ENCODE results near the gene CYFIP2.

DNA sequence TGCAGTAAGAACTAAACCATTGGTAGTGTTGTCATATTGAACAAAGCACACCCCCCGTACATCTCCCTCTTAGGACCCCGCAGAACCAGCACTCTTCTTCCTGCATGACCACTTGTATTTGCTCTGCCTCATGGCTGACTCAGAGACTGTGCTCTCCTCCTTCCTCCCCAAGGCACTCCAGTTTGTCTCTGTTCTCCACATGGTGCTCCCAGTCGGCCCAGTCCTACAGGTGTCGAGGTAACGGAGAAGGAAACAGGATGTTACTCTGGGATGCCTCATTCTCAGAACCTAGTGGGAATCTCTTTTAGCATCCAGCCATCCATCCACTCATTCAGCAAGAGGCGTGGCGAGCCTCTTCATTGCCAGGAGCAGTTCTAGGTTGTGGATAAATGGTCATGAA is 97.1 kb downstream of the CYFIP2 start:
- TF ChIP-seq, protein P1, sequence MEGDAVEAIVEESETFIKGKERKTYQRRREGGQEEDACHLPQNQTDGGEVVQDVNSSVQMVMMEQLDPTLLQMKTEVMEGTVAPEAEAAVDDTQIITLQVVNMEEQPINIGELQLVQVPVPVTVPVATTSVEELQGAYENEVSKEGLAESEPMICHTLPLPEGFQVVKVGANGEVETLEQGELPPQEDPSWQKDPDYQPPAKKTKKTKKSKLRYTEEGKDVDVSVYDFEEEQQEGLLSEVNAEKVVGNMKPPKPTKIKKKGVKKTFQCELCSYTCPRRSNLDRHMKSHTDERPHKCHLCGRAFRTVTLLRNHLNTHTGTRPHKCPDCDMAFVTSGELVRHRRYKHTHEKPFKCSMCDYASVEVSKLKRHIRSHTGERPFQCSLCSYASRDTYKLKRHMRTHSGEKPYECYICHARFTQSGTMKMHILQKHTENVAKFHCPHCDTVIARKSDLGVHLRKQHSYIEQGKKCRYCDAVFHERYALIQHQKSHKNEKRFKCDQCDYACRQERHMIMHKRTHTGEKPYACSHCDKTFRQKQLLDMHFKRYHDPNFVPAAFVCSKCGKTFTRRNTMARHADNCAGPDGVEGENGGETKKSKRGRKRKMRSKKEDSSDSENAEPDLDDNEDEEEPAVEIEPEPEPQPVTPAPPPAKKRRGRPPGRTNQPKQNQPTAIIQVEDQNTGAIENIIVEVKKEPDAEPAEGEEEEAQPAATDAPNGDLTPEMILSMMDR (IDR thresholded peaks at IDR 0.05; ENCODE audit: insufficient read depth, low read depth, low read length) = no peak
- TF ChIP-seq EZH2 (IDR thresholded peaks at IDR 0.05; ENCODE audit: insufficient read depth, low read length) = no peak
